Endothelial cell of umbilical vein (primary cell): Measurements from ENCODE around the gene HECW1. TPM values are rescaled to one million over a fixed set of nuclear protein-coding genes. Genes with fewer than 3 reads are reported as not detected.

Experiments used
- BruUV-seq: library from RNA; stranded (reverse); fragments of 400-500 nt; replicated peaks from 2 replicates; lab custom pipeline; 2021; lab: Mats Ljungman, UMichigan
- CTCF ChIA-PET: fragments of 300-600, 350-600 bp; sonication (Branson Sonifier 250); formaldehyde crosslinking; loops from one replicate; lab custom pipeline; 2021; ENCODE audit warnings: antibody characterized with exemption, inconsistent platforms; lab: Charles Lee
- POLR2A ChIA-PET: fragments of 300-600, 350-600 bp; sonication (Branson Sonifier 250); formaldehyde crosslinking; loops from one replicate; lab custom pipeline; 2021; ENCODE audit warnings: antibody characterized with exemption, inconsistent platforms; lab: Charles Lee
- DNase-seq: peaks from one replicate; pipeline ENCODE4 v3.0.0-alpha.2; 2011; ENCODE audit warnings: low read depth, low spot score
- FAIRE-seq: peaks from 2 replicates; lab custom pipeline; 2011; peaks lifted over from hg19 to GRCh38; lab: Jason Lieb, UNC
- H2AFZ ChIP-seq: 2 replicates; pipeline ENCODE4 v1.6.0; 2012; ENCODE audit warnings: low read depth, low read length, control low read depth, inconsistent platforms
- H3K27ac ChIP-seq: 2 replicates; pipeline ENCODE4 v1.5.1; 2011; ENCODE audit warnings: low read depth, mild to moderate bottlenecking, control low read depth, low read length, moderate library complexity; ENCODE audit not compliant: insufficient read depth
- H3K27me3 ChIP-seq, 2 experiments: 2 replicates each; pipeline versions ENCODE4 v1.6.0 to v1.6.1; 2011; ENCODE audit warnings: low read length in 2 of 2, mixed read lengths in 1 of 2; ENCODE audit not compliant: control insufficient read depth in 2 of 2, insufficient read depth in 2 of 2
- H3K36me3 ChIP-seq, 2 experiments: 2 replicates in 1 of 2; 3 replicates in 1 of 2; pipeline ENCODE4 v1.5.1; 2011; ENCODE audit warnings: low read length in 2 of 2, mild to moderate bottlenecking in 1 of 2, moderate library complexity in 1 of 2; ENCODE audit not compliant: control insufficient read depth in 2 of 2, insufficient read depth in 2 of 2; ENCODE audit errors: extremely low read depth in 1 of 2
- H3K4me1 ChIP-seq: 3 replicates; pipeline ENCODE4 v1.5.1; 2011; ENCODE audit warnings: mild to moderate bottlenecking, low read length; ENCODE audit not compliant: control insufficient read depth, insufficient read depth; ENCODE audit errors: extremely low read depth
- H3K4me2 ChIP-seq: 2 replicates; pipeline ENCODE4 v1.6.1; 2011; ENCODE audit warnings: low read length, control low read depth, mixed read lengths; ENCODE audit not compliant: insufficient read depth
- H3K4me3 ChIP-seq, 3 experiments: fragments of 200-600 bp in 1 of 3; sonication (generic), shearing (Covaris generic) in 1 of 3; replicated peaks in 1 of 3; 2 replicates each; pipeline ENCODE4 v1.5.1; 2011 to 2016; ENCODE audit warnings: control low read depth in 3 of 3, low read length in 3 of 3, mild to moderate bottlenecking in 2 of 3, inconsistent platforms in 1 of 3, low read depth in 1 of 3, moderate library complexity in 1 of 3; ENCODE audit not compliant: insufficient read depth in 1 of 3
- H3K79me2 ChIP-seq: 2 replicates; pipeline ENCODE4 v1.6.0; 2012; ENCODE audit warnings: low read length, inconsistent platforms; ENCODE audit not compliant: control insufficient read depth, insufficient read depth
- H3K9ac ChIP-seq: replicated peaks from 2 replicates; pipeline ENCODE3; 2011; ENCODE audit warnings: low read length, control low read depth; ENCODE audit not compliant: insufficient read depth; ENCODE audit errors: extremely low read depth
- H3K9me1 ChIP-seq: replicated peaks from 3 replicates; pipeline ENCODE4 v1.6.0; 2011; ENCODE audit warnings: mild to moderate bottlenecking, low read length; ENCODE audit not compliant: control insufficient read depth, insufficient read depth; ENCODE audit errors: extremely low read depth
- H3K9me3 ChIP-seq: replicated peaks from 2 replicates; pipeline ENCODE4 v1.5.1; 2012; ENCODE audit warnings: low read length, inconsistent platforms; ENCODE audit not compliant: control insufficient read depth, insufficient read depth
- H4K20me1 ChIP-seq: replicated peaks from 2 replicates; pipeline ENCODE3; 2011; ENCODE audit warnings: mild to moderate bottlenecking, low read length; ENCODE audit not compliant: control insufficient read depth, insufficient read depth; ENCODE audit errors: extremely low read depth
- EZH2 ChIP-seq: IDR thresholded peaks from 2 replicates; pipeline ENCODE4 v1.6.1; 2012; ENCODE audit warnings: borderline replicate concordance, low read depth, mild to moderate bottlenecking, moderate library complexity, low read length, inconsistent platforms; ENCODE audit not compliant: severe bottlenecking
- dilution Hi-C: fragments of 300-500 bp; cut with MboI; formaldehyde crosslinking; loops from one replicate; pipeline ENCODE4 v1.15.0; 2019; ENCODE audit warnings: low sequenced_read_pairs; ENCODE audit not compliant: extremely low pct_ligation_motif_present
- intact Hi-C: fragments of 100-400 bp; cut with micrococcal nuclease; formaldehyde crosslinking; loops from one replicate; pipeline ENCODE4 v1.10.0; 2022
- polyA plus RNA-seq, 4 experiments: library from polyadenylated mRNA; depleted of rRNA in 3 of 4; stranded (reverse) in 3 of 4; unstranded in 1 of 4; fragments of >200 nt; gene quantifications; 2 replicates each; pipeline versions ENCODE4 v1.2.1 to v1.2.3, GENCODE V29; 2011 to 2012; ENCODE audit warnings: missing spikeins in 1 of 4
- total RNA-seq: library from RNA; stranded (reverse); gene quantifications from 2 replicates; pipeline ENCODE4 v1.2.3, GENCODE V29; 2021
- TF ChIP-seq, protein P1 (sequence below), 2 donors: IDR thresholded peaks; 1 replicate in 1 of 2; 2 replicates in 1 of 2; pipeline ENCODE4 v1.5.1; 2011; ENCODE audit warnings: low read length in 2 of 2, mild to moderate bottlenecking in 2 of 2, moderate library complexity in 2 of 2, control low read depth in 1 of 2, inconsistent platforms in 1 of 2, low read depth in 1 of 2; ENCODE audit not compliant: insufficient read depth in 1 of 2; ENCODE audit errors: extremely low read depth in 1 of 2

HECW1 gene
- total and polyA plus RNA-seq, 2 donors (not counting 3 experiments of a cell fraction or from before 2014, with no cell fraction given): not detected

DNA sequence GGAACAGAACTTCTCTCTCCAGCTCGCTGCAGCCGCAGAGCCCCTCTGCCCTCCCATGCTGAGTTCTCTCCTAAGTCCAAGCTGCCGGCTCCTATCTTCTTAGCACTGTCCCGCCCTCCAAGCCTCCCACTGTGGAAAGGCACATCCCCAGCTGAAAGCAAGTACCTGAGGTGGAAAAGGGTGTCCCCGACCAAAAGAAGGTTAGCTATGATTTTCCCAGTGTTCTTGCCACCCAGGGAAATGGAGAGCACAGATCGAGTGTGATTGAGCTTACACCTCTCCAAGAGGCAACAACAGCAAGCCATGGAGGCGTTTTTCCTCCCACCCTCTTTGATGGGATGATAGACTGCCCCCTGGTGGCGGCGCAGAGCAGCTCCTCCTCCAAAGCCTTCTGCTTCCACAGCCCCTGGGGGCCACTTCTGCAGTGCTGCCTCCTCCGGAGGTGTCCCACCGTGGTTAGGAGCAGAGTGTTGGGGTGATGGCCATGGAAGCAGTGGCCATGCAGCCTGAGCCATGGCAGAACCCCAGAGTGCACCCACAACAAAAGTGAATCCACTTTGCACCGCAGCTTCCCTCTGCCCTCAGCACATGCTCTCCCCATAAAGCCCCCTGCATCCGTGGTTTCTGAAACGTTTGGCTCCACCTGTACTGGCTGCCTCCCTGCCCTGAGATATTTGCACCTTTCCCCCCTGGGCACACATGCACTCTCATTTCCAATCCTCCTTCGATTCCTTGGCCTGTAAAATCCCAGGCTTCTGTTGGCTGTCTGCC is 327.4 kb downstream of the HECW1 start:
- Histone ChIP-seq H3K79me2 (no peaks in the 10 kb centered on the region), H3K36me3 (no peaks in the 10 kb centered on the region), H4K20me1 (no peaks in the 10 kb centered on the region), H3K4me1 (no peaks in the 10 kb centered on the region), H3K27me3 (peaks cover 0 to 2% of the 10 kb centered on the region in 2 experiments), H3K27ac (no peak overlapping the region), H3K9me1 (no peaks in the 10 kb centered on the region), H2AFZ (no peak overlapping the region), H3K9ac (no peak overlapping the region), H3K9me3 (no peaks in the 10 kb centered on the region), H3K4me3 (no peak overlapping the region), H3K4me2 (no peak overlapping the region)
- POLR2A ChIA-PET: no interaction called here
- CTCF ChIA-PET: interaction anchor here (0.6 to 3.0 kb wide), 46 partner anchors 9 to 1499 kb away, joined by 3 to 29 read pairs (median 4); partner anchors contain the start of genes COA1, MRPL32, PSMA2 and STK17A
- DNase-seq (peak; percentile 37), FAIRE-seq (peak; percentile 78)
- no TSS peak for BruUV-seq
- no peak for TF ChIP-seq EZH2
- TF ChIP-seq, protein P1, sequence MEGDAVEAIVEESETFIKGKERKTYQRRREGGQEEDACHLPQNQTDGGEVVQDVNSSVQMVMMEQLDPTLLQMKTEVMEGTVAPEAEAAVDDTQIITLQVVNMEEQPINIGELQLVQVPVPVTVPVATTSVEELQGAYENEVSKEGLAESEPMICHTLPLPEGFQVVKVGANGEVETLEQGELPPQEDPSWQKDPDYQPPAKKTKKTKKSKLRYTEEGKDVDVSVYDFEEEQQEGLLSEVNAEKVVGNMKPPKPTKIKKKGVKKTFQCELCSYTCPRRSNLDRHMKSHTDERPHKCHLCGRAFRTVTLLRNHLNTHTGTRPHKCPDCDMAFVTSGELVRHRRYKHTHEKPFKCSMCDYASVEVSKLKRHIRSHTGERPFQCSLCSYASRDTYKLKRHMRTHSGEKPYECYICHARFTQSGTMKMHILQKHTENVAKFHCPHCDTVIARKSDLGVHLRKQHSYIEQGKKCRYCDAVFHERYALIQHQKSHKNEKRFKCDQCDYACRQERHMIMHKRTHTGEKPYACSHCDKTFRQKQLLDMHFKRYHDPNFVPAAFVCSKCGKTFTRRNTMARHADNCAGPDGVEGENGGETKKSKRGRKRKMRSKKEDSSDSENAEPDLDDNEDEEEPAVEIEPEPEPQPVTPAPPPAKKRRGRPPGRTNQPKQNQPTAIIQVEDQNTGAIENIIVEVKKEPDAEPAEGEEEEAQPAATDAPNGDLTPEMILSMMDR (IDR thresholded peaks at IDR 0.05; ENCODE audit: extremely low read depth in 1 of 2, insufficient read depth in 1 of 2, low read depth in 1 of 2, low read length in 2 of 2): peak; percentile 77 to 95
- dilution Hi-C loops: no loop called here
- intact Hi-C loops: loop anchor here (1.0 to 5.0 kb wide), 4 partner anchors 263 to 1499 kb away; no protein-coding TSS in a partner anchor
